Karpas-422 (cell line): ENCODE data around the gene APEH. TPM values are rescaled to one million over a fixed set of nuclear protein-coding genes. Genes with fewer than 3 reads are reported as not detected.

ENCODE experiments used
- DNase-seq: peaks from one replicate; pipeline ENCODE4 v3.0.0-alpha.2; 2015
- H2AFZ ChIP-seq: fragments of 200-600 bp; sonication (generic); 2 replicates; pipeline ENCODE4 v1.6.1; 2014; ENCODE audit warnings: antibody characterized with exemption, low read length, mixed read lengths
- H3K27ac ChIP-seq: fragments of 200-600 bp; sonication (generic); 2 replicates; pipeline ENCODE4 v1.5.1; 2014; ENCODE audit warnings: mild to moderate bottlenecking, low read length, moderate library complexity
- H3K27me3 ChIP-seq: fragments of 200-600 bp; sonication (generic); 2 replicates; pipeline ENCODE4 v1.6.1; 2014; ENCODE audit warnings: low read length, mixed read lengths
- H3K36me3 ChIP-seq: fragments of 200-600 bp; sonication (generic); 2 replicates; pipeline ENCODE4 v1.6.1; 2014; ENCODE audit warnings: low read length, mixed read lengths; ENCODE audit not compliant: insufficient read depth
- H3K4me1 ChIP-seq: fragments of 200-600 bp; sonication (generic); 2 replicates; pipeline ENCODE4 v1.6.1; 2014; ENCODE audit warnings: mild to moderate bottlenecking, low read length, mixed read lengths
- H3K4me2 ChIP-seq: fragments of 200-600 bp; sonication (generic); 2 replicates; pipeline ENCODE4 v1.6.1; 2014; ENCODE audit warnings: low read length, low read depth, mild to moderate bottlenecking; ENCODE audit not compliant: poor library complexity, severe bottlenecking
- H3K4me3 ChIP-seq: fragments of 200-600 bp; sonication (generic); 2 replicates; pipeline ENCODE4 v1.5.1; 2014; ENCODE audit warnings: mild to moderate bottlenecking, antibody characterized with exemption, low read length, mixed read lengths
- H3K79me2 ChIP-seq: fragments of 200-600 bp; sonication (generic); 2 replicates; pipeline ENCODE4 v1.6.1; 2014; ENCODE audit warnings: mild to moderate bottlenecking, low read length, mixed read lengths
- H3K9ac ChIP-seq: fragments of 200-600 bp; sonication (generic); 2 replicates; pipeline ENCODE4 v1.6.0; 2014; ENCODE audit warnings: low read length
- H3K9me2 ChIP-seq: fragments of 200-600 bp; sonication (generic), shearing (Covaris generic); replicated peaks from 2 replicates; pipeline ENCODE4 v1.6.0; 2014; ENCODE audit warnings: mild to moderate bottlenecking, low read length, moderate library complexity; ENCODE audit not compliant: insufficient read depth
- H3K9me3 ChIP-seq: fragments of 300-700, 200-600 bp; sonication (generic); 2 replicates; pipeline ENCODE4 v1.6.1; 2014; ENCODE audit warnings: low read length, mixed read lengths
- H4K20me1 ChIP-seq: fragments of 200-600 bp; sonication (generic); 2 replicates; pipeline ENCODE4 v1.6.1; 2014; ENCODE audit warnings: mild to moderate bottlenecking, antibody characterized with exemption, low read length, low read depth; ENCODE audit not compliant: insufficient read depth
- total RNA-seq: library from RNA; depleted of rRNA; stranded (reverse); fragments of >200 nt; shearing (Covaris generic); gene quantifications from 2 replicates; pipeline ENCODE4 v1.2.3, GENCODE V29; 2014; ENCODE audit warnings: low replicate concordance

The APEH gene
- total RNA-seq, 1 experiment from 2014 or later = 96.3 TPM

- Histone ChIP-seq H3K9me2 (no peaks in the 10 kb centered on the region), H4K20me1 (no peaks in the 10 kb centered on the region), H3K4me1 (no peaks in the 10 kb centered on the region), H3K36me3 (no peaks in the 10 kb centered on the region), H2AFZ (no peak overlapping the region), H3K9me3 (no peaks in the 10 kb centered on the region), H3K27me3 (no peaks in the 10 kb centered on the region), H3K79me2 (no peaks in the 10 kb centered on the region), H3K4me2 (no peak overlapping the region), H3K9ac (no peak overlapping the region), H3K27ac (no peak overlapping the region), H3K4me3 (no peak overlapping the region)
- DNase-seq = no peak
Measured at GRCh38 chr3:49709852-49710251, 35.7 kb downstream of the APEH start.

DNA sequence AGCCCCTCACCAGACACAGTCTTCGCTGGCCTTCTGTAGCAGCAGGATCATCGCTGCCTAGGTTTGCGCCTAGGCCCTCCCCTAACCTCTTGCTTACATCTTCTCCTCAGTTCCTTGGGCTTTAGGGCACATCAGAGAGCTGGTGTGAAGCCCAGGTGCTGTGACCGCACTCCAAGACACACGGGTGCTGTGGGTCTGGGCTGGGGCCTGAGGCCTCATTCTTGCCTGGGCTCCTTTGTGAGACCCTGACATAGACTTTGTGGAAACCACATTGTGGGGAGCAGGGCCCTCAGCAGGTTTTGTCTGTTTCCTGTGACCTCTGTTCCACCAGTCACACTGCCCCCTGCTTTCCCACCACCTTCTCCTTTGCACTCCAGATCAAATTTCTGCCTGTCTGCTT, 37.3 kb downstream of the APEH start:
- no peaks in the 10 kb centered on the region for H3K9me2 ChIP-seq
- no peaks in the 10 kb centered on the region for H3K79me2 ChIP-seq
- H3K9me3 ChIP-seq = no peaks in the 10 kb centered on the region
- no peak overlapping the region for H3K4me2 ChIP-seq
- H3K27ac ChIP-seq = no peak overlapping the region
- no peak for DNase-seq
- H3K4me3 ChIP-seq = no peak overlapping the region
- no peaks in the 10 kb centered on the region for H3K4me1 ChIP-seq
- H3K9ac ChIP-seq = no peak overlapping the region
- no peaks in the 10 kb centered on the region for H4K20me1 ChIP-seq
- no peaks in the 10 kb centered on the region for H3K36me3 ChIP-seq
- no peak overlapping the region for H2AFZ ChIP-seq
- H3K27me3 ChIP-seq = no peaks in the 10 kb centered on the region

- Histone ChIP-seq H3K9me3 (no peaks in the 10 kb centered on the region), H4K20me1 (no peaks in the 10 kb centered on the region), H3K27me3 (no peaks in the 10 kb centered on the region), H3K79me2 (no peaks in the 10 kb centered on the region), H3K27ac (no peak overlapping the region), H3K4me1 (no peaks in the 10 kb centered on the region), H3K9ac (no peak overlapping the region), H3K36me3 (no peaks in the 10 kb centered on the region), H3K9me2 (no peaks in the 10 kb centered on the region), H3K4me3 (no peak overlapping the region), H2AFZ (no peak overlapping the region), H3K4me2 (no peak overlapping the region)
- no peak for DNase-seq
Measured at GRCh38 chr3:49712166-49712565, 38.0 kb downstream of the APEH start.

- Histone ChIP-seq H3K4me2 (no peak overlapping the region), H2AFZ (no peak overlapping the region), H3K9me2 (no peaks in the 10 kb centered on the region), H3K27me3 (no peaks in the 10 kb centered on the region), H3K27ac (no peak overlapping the region), H3K9me3 (no peaks in the 10 kb centered on the region), H3K4me3 (no peak overlapping the region), H3K79me2 (no peaks in the 10 kb centered on the region), H3K9ac (no peak overlapping the region), H3K36me3 (no peaks in the 10 kb centered on the region), H3K4me1 (no peaks in the 10 kb centered on the region), H4K20me1 (no peaks in the 10 kb centered on the region)
- DNase-seq = no peak
Measured at GRCh38 chr3:49712631-49713317, 38.6 kb downstream of the APEH start.

- no peaks in the 10 kb centered on the region for H3K27me3 ChIP-seq
- no peaks in the 10 kb centered on the region for H3K9me2 ChIP-seq
- 0 out of 2 replicates have a peak, but pooled peaks cover 5% of the 10 kb centered on the region for H3K36me3 ChIP-seq
- no peaks in the 10 kb centered on the region for H3K9me3 ChIP-seq
- no peak overlapping the region for H3K4me3 ChIP-seq
- no peak overlapping the region for H2AFZ ChIP-seq
- no peak for DNase-seq
- no peaks in the 10 kb centered on the region for H3K79me2 ChIP-seq
- H3K9ac ChIP-seq = no peak overlapping the region
- no peaks in the 10 kb centered on the region for H3K4me1 ChIP-seq
- H3K27ac ChIP-seq = no peak overlapping the region
- H4K20me1 ChIP-seq = no peaks in the 10 kb centered on the region
- H3K4me2 ChIP-seq = no peak overlapping the region
Measured at GRCh38 chr3:49713336-49714105, 39.4 kb downstream of the APEH start.

DNA sequence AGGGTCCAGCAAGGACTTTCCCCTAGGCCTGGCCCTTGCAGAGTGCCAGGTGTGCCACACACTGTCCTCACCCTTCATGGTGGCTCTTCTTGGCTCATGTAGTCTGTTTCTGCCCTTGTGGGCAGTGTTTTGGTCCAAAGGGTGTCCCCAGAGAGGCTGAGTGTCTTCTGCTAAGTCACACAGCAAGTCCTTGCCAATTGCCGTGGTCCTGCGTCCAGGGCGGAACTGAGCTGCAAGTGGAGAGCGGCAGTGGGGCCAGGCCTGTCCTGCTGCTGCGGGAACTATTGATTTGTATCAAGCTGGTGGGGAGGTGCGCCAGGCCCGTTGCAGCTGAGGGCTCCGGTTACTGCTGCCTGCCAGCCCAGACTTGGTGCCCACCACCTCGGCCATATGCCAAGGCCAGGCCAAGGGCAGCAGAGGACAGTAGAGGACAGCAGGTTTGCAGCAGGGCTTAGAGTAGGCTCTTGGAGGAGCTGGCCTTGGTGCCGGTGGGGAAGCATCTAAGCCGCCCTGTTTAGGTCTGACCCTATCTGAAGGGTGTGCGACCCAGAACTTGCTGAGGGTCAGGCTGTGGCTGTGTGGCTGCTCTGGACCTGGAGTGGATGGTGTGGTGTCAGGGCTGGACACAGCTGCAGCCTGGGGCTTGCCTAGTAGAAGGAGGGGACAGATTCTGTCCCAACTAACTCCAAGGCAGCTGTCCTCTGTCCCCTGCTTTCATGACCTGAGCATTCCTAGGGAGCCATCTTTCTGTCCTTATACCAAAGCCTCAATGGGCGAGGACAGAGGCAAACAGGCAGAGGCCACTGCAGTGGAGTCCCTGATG, 40.8 kb downstream of the APEH start:
- Histone ChIP-seq H3K4me2 (no peak overlapping the region), H3K27ac (no peak overlapping the region), H4K20me1 (no peaks in the 10 kb centered on the region), H2AFZ (no peak overlapping the region), H3K9me3 (no peaks in the 10 kb centered on the region), H3K27me3 (no peaks in the 10 kb centered on the region), H3K9me2 (no peaks in the 10 kb centered on the region), H3K9ac (no peak overlapping the region), H3K4me3 (no peak overlapping the region), H3K4me1 (peaks cover 8% of the 10 kb centered on the region), H3K36me3 (0 out of 2 replicates have a peak, but pooled peaks cover 8% of the 10 kb centered on the region), H3K79me2 (no peaks in the 10 kb centered on the region)
- no peak for DNase-seq

DNA sequence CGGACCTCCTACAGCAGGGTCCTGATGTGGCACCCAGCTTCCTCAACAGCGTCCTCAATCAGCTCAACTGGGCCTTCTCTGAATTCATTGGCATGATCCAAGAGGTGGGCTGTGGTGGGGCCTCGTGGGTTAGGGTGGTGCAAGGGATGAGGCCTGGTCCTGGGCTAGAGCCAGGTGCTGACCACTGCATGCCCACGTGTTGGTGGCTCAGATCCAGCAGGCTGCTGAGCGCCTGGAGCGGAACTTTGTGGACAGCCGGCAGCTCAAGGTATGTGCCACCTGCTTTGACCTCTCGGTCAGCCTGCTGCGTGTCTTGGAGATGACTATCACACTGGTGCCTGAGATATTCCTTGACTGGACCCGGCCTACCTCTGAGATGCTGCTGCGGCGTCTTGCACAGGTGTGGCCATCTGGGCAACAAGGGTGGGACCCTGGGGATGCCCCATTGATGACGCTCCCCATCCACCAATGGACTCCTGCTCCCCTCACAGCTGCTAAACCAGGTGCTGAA, 41.5 kb downstream of the APEH start:
- H3K4me1 ChIP-seq = peaks cover 8% of the 10 kb centered on the region
- no peaks in the 10 kb centered on the region for H3K79me2 ChIP-seq
- no peaks in the 10 kb centered on the region for H3K9me2 ChIP-seq
- H2AFZ ChIP-seq = no peak overlapping the region
- no peaks in the 10 kb centered on the region for H4K20me1 ChIP-seq
- H3K4me3 ChIP-seq = no peak overlapping the region
- H3K9me3 ChIP-seq = no peaks in the 10 kb centered on the region
- DNase-seq = no peak
- H3K9ac ChIP-seq = no peak overlapping the region
- no peak overlapping the region for H3K4me2 ChIP-seq
- H3K27ac ChIP-seq = no peak overlapping the region
- no peaks in the 10 kb centered on the region for H3K27me3 ChIP-seq
- 0 out of 2 replicates have a peak, but pooled peaks cover 8% of the 10 kb centered on the region for H3K36me3 ChIP-seq

DNA sequence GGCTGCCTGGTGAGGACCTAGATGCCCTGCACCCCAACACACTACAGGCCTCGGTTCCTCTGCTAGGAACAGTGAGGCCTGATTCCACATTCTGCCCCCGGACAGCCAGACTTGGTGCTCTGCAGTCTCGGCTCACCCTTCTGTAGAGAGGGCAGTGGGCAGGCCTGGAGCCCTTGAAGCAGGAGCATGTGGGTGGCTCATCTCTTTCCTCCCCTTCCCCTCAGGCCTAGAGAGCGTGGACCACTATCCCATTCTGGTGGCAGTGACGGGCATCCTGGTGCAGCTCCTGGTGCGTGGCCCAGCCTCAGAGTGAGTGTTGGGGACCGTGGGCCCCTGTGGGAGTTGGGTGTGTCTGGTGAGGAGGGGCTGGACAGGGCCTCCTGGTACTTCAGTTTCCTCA, 42.0 kb downstream of the APEH start:
- Histone ChIP-seq H3K4me1 (peaks cover 8% of the 10 kb centered on the region), H3K27me3 (no peaks in the 10 kb centered on the region), H3K9ac (no peak overlapping the region), H3K36me3 (0 out of 2 replicates have a peak, but pooled peaks cover 8% of the 10 kb centered on the region), H3K79me2 (no peaks in the 10 kb centered on the region), H3K27ac (no peak overlapping the region), H2AFZ (no peak overlapping the region), H3K9me3 (no peaks in the 10 kb centered on the region), H4K20me1 (no peaks in the 10 kb centered on the region), H3K4me3 (no peak overlapping the region), H3K9me2 (no peaks in the 10 kb centered on the region), H3K4me2 (no peak overlapping the region)
- no peak for DNase-seq
